ENCODE data around the gene KCNC3. TPM values are rescaled to one million over a fixed set of nuclear protein-coding genes. Genes with fewer than 3 reads are reported as not detected.

KCNC3 gene
- total and polyA plus RNA-seq, 2 of the 13 experiments (the other 11 are each of a cell fraction or from before 2014, with no cell fraction given) = 0.29 to 1.7 TPM

DNA sequence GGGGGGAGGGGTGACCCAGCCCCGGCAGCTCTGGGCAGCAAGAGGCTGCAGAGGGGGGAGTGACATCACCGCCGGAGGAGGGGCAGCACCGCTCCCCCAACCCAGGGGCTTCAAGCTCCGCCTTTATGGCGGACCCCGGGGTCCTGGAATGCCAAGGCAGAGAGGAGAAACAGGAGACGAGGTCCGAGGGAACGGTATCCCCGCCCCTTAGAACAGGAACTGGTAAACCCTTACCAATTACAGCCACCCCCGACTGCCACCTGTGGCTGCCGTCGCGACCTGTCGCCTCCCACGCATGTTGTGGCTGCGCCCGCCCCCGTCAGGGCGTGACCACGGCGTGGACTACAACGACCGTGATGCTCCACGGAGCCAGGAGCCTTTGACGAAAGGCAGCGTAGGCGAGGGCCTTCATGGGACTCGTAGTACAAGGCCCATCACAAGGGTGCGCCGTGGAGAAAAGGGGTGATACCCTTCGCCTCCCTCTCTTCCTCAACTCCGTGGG, 4.1 kb upstream of the KCNC3 start:
- ChIA-PET CTCF (ENCODE audit: low intra/inter-chr PET ratio, low total read pairs) (no interaction called here), POLR2A (interaction anchor here (0.8 to 1.4 kb wide), 7 partner anchors 8 to 128 kb away, joined by 3 to 7 read pairs (median 5); partner anchors contain the start of gene POLD1)
- intact Hi-C loops (cut with micrococcal nuclease; ENCODE audit: unreplicated experiment) (loop anchor here (1.0 kb wide), 1 partner anchor 16 kb away; no protein-coding TSS in a partner anchor), in situ Hi-C loops (cut with HindIII; ENCODE audit: extremely low pct_ligation_motif_present, low pct_unique_long_range_greater_than_20kb) (no loop called here)
- Histone ChIP-seq H3K9ac (ENCODE audit: insufficient read depth, low read depth, low read length) (peak overlapping the region; percentile 69), H3K9me3 (ENCODE audit: low read length) (no peaks in the 10 kb centered on the region), H3K4me2 (ENCODE audit: low read depth, low read length) (peak overlapping the region; percentile 71), H3K4me3 (replicated peaks in 1 of 3; ENCODE audit: insufficient read depth in 1 of 3, low read depth in 2 of 3, low read length in 3 of 3) (peak overlapping the region; percentile 46 to 68 (median 52); a peak in 5 of 6 replicates), H3K27me3 (ENCODE audit: control insufficient read depth in 1 of 2, insufficient read depth in 2 of 2, low read length in 2 of 2) (no peaks in the 10 kb centered on the region), H3K36me3 (replicated peaks in 1 of 2; ENCODE audit: control insufficient read depth in 1 of 2, insufficient read depth in 2 of 2, low read length in 2 of 2) (no peaks in the 10 kb centered on the region), H2AFZ (ENCODE audit: low read length) (no peak overlapping the region), H3K4me1 (ENCODE audit: insufficient read depth, low read length) (peaks cover 45% of the 10 kb centered on the region), H3K27ac (ENCODE audit: extremely low read length, insufficient read depth, low read length) (peak overlapping the region; percentile 65), H4K20me1 (ENCODE audit: insufficient read depth, low read length) (no peaks in the 10 kb centered on the region), H3K79me2 (ENCODE audit: insufficient read depth, low read length) (no peaks in the 10 kb centered on the region)
- ATAC-seq = peak; percentile 24
- peak; percentile 72 for DNase-seq (ENCODE audit: low spot score)
- BruUV-seq (replicated peaks) = no TSS peak
- WGBS (ENCODE audit: low lambda C conversion rate) = 66% methylated on average over 13 of the region's 34 CpGs
- no peak for FAIRE-seq
- TF ChIP-seq WIZ (CRISPR knock-in tag; IDR thresholded peaks at IDR 0.05) (no peak), MZF1 (CRISPR knock-in tag; IDR thresholded peaks at IDR 0.05; ENCODE audit: borderline replicate concordance) (no peak), HCFC1 (IDR thresholded peaks at IDR 0.05; ENCODE audit: low read depth, low read length) (peak; percentile 90), ZNF580 (CRISPR knock-in tag; IDR thresholded peaks at IDR 0.05; ENCODE audit: borderline replicate concordance, low read depth) (no peak), GATAD1 (CRISPR knock-in tag; IDR thresholded peaks at IDR 0.05) (peak; percentile 57; the same call in 1 of the 2 replicates), ZNF263 (CRISPR knock-in tag; IDR thresholded peaks at IDR 0.05) (no peak), PITX1 (CRISPR knock-in tag; IDR thresholded peaks at IDR 0.05) (peak; percentile 5; the same call in 1 of the 2 replicates), GMEB1 (CRISPR knock-in tag; IDR thresholded peaks at IDR 0.05; ENCODE audit: borderline replicate concordance) (peak; percentile 75), NONO (IDR thresholded peaks at IDR 0.05) (no peak), NONO (CRISPR knock-in tag; conservative IDR thresholded peaks at IDR 0.05) (peak; percentile 37; the same call in 1 of the 2 replicates), ZNF570 (CRISPR knock-in tag; IDR thresholded peaks at IDR 0.05; ENCODE audit: borderline replicate concordance) (no peak), KDM2A (CRISPR knock-in tag; IDR thresholded peaks at IDR 0.05; ENCODE audit: borderline replicate concordance, low read depth) (peak; percentile 71), THAP11 (CRISPR knock-in tag; IDR thresholded peaks at IDR 0.05) (peak; percentile 99), KLF16 (CRISPR knock-in tag; IDR thresholded peaks at IDR 0.05) (peak in 1 of 2 experiments; percentile 16; a peak in 1 of 4 replicates), ZNF776 (CRISPR knock-in tag; IDR thresholded peaks at IDR 0.05) (no peak), CREB1 (IDR thresholded peaks at IDR 0.05) (peak; percentile 31; the same call in 1 of the 2 replicates), CREB1 (CRISPR knock-in tag; IDR thresholded peaks at IDR 0.05) (0 out of 2 replicates have a peak, but pooled peaks have one; percentile 57), IRF2 (CRISPR knock-in tag; IDR thresholded peaks at IDR 0.05) (no peak), CREM (IDR thresholded peaks at IDR 0.05) (peak; percentile 80), CREM (CRISPR knock-in tag; IDR thresholded peaks at IDR 0.05) (no peak), ZNF891 (CRISPR knock-in tag; IDR thresholded peaks at IDR 0.05) (no peak)
- TF ChIP-seq, protein P1, sequence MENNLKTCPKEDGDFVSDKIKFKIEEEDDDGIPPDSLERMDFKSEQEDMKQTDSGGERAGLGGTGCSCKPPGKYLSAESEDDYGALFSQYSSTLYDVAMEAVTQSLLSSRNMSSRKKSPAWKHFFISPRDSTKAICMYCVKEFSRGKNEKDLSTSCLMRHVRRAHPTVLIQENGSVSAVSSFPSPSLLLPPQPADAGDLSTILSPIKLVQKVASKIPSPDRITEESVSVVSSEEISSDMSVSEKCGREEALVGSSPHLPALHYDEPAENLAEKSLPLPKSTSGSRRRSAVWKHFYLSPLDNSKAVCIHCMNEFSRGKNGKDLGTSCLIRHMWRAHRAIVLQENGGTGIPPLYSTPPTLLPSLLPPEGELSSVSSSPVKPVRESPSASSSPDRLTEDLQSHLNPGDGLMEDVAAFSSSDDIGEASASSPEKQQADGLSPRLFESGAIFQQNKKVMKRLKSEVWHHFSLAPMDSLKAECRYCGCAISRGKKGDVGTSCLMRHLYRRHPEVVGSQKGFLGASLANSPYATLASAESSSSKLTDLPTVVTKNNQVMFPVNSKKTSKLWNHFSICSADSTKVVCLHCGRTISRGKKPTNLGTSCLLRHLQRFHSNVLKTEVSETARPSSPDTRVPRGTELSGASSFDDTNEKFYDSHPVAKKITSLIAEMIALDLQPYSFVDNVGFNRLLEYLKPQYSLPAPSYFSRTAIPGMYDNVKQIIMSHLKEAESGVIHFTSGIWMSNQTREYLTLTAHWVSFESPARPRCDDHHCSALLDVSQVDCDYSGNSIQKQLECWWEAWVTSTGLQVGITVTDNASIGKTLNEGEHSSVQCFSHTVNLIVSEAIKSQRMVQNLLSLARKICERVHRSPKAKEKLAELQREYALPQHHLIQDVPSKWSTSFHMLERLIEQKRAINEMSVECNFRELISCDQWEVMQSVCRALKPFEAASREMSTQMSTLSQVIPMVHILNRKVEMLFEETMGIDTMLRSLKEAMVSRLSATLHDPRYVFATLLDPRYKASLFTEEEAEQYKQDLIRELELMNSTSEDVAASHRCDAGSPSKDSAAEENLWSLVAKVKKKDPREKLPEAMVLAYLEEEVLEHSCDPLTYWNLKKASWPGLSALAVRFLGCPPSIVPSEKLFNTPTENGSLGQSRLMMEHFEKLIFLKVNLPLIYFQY (CRISPR knock-in tag; IDR thresholded peaks at IDR 0.05; ENCODE audit: borderline replicate concordance) = no peak

Measured in HepG2 (cell line).